HL-60/S4 treated with retinoic acid at 250 ng/mL for 4 days and 3 days (cell line): Measurements from ENCODE around the gene PGM1.

ENCODE experiments used
- in situ Hi-C: fragments of 300-500 bp; cut with MboI; formaldehyde crosslinking; loops from 2 replicates; pipeline ENCODE4 v1.7.0; 2022; ENCODE audit warnings: low sequenced_read_pairs

Gene PGM1

GRCh38 chr1:63690966-63691700 lies 97.9 kb downstream of the PGM1 start:
- in situ Hi-C loops = no loop called here

GRCh38 chr1:63691701-63692425 lies 98.7 kb downstream of the PGM1 start:
- in situ Hi-C loops = no loop called here

- in situ Hi-C loops = no loop called here
Measured at GRCh38 chr1:63693944-63694571, 100.8 kb downstream of the PGM1 start.

DNA sequence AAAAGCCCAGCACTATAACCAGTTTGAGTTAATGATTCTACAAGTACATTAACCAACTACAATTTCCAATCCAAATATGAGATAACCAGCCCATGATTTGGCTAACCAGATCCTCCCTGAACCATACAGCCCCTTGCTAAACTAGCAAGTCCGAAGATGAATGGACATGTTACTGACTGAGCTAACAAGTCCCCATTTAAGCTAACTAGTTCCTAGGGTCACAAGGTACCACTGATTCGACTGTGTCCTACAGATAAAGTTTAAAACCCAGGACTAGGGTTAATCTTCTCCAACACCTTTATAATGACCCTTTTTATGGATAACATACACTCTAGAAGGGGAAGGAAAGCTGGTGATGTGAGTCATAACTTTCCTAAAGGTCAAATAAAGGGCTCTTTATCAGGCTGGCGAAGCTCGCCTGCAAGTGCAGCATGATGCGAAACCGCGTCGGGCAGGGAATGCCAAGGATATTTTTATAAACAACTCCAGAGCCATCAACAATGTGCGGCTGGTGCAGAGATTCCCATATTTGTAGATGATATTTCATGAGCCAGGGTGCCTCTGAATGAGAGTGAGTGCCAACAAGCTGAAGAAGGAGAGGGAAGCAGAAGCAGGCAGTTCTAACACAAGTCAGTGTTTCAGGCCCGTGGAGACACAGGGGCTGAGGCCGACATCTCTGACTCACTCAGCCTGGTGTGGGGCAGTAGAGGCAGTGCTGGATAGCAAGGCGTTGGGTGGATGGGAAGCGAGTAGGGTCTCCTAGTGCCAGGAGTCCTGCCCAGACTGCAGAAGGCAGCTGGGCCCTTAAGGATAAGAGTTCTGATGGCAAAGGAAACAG lies 105.0 kb downstream of the PGM1 start:
- in situ Hi-C loops = no loop called here

GRCh38 chr1:63701187-63701586 lies 108.0 kb downstream of the PGM1 start:
- in situ Hi-C loops = no loop called here

GRCh38 chr1:63703701-63704107 lies 110.5 kb downstream of the PGM1 start:
- in situ Hi-C loops = no loop called here

DNA sequence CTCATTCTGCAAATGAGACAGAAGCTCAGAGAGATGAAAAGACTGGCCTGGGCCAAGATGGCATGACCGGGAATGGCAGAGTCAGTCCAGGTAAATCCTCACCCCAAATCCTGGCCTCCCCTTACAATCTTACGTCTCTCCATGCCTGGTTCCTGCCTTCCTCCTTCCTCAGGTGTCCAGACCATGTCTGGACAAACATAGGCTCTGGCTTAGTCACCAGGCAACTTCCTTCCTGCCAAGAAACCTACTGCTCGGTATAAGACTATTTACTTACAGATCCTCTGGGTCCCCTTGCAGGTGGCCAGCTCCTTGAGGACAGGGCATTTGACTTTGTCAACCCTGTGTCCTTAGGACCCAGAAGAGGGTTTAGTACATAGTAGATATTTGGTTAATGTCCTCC lies 111.2 kb downstream of the PGM1 start:
- in situ Hi-C loops = no loop called here

GRCh38 chr1:63705078-63705477 lies 111.9 kb downstream of the PGM1 start:
- in situ Hi-C loops = no loop called here

DNA sequence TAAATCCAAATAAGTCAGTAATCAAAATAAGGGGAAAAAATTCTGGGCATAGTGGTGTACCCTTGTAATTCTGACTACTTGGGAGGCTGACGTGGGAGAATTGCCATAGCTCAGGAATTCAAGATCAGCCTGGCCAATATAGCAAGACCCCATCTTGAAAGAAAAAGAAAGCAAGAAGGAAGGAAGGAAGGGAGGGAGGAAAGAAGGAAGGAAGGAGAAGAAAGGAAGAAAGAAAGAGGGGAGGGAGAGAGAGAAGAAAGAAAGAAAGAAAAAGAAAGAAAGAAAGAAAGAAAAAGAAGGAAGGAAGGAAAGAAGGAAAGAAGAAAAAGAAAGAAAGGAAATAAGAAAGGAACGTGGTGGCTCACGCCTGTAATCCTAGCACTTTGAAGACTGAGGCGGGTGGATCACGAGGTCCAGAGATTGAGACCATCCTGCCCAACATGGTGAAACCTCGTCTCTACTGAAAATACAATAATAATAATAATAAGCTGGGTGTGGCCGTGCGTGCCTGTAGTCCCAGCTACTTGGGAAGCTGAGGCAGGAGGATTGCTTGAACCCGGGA lies 116.1 kb downstream of the PGM1 start:
- in situ Hi-C loops = no loop called here
